Caco-2 (cell line): Measurements from ENCODE around the gene WDR59. TPM values are rescaled to one million over a fixed set of nuclear protein-coding genes. Genes with fewer than 3 reads are reported as not detected.
"Not testable (repeated sequence)": the region's sequence is repeated elsewhere in the genome, so short reads cannot be mapped to it uniquely, and the experiment has no call there.

Source experiments
- BruUV-seq: library from RNA; stranded (reverse); fragments of 400-500 nt; replicated peaks from 2 replicates; lab custom pipeline; 2021; lab: Mats Ljungman, UMichigan
- CTCF ChIA-PET: fragments of 300-600 bp; sonication (Branson Sonifier 250); formaldehyde crosslinking; loops from one replicate; lab custom pipeline; 2022; ENCODE audit warnings: antibody characterized with exemption; lab: Charles Lee
- POLR2A ChIA-PET: fragments of 300-600 bp; sonication (Branson Sonifier 250); formaldehyde crosslinking; loops from one replicate; lab custom pipeline; 2022; ENCODE audit warnings: antibody characterized with exemption; lab: Charles Lee
- DNase-seq, 2 experiments: peaks; one replicate each; pipeline versions ENCODE4 v3.0.0 to v3.0.0-alpha.2; 2020 to 2022
- H3K27me3 ChIP-seq: replicated peaks from 2 replicates; pipeline ENCODE4 v1.6.0; 2011; ENCODE audit warnings: low read length; ENCODE audit not compliant: control insufficient read depth, insufficient read depth
- H3K36me3 ChIP-seq: 2 replicates; pipeline ENCODE4 v1.5.1; 2011; ENCODE audit warnings: low read length; ENCODE audit not compliant: control insufficient read depth, insufficient read depth
- H3K4me1 ChIP-seq: fragments of 250-450 bp; sonication (Bioruptor Pico); 2 replicates; pipeline ENCODE4 v1.5.1; 2020; ENCODE audit warnings: mild to moderate bottlenecking
- H3K4me3 ChIP-seq: 2 replicates; pipeline ENCODE4 v1.5.1; 2011; ENCODE audit warnings: low read depth, mild to moderate bottlenecking, control low read depth, low read length
- H3K9me3 ChIP-seq: fragments of 250-450 bp; sonication (Bioruptor Pico); 2 replicates; pipeline ENCODE4 v1.5.1; 2020; ENCODE audit warnings: mild to moderate bottlenecking, moderate library complexity
- H3K27ac Mint-ChIP-seq: one replicate; pipeline ENCODE4 v1.8.0; 2022; ENCODE audit warnings: mixed read lengths; ENCODE audit not compliant: unreplicated experiment
- H3K27me3 Mint-ChIP-seq: one replicate; pipeline ENCODE4 v1.8.0; 2022; ENCODE audit warnings: mixed read lengths; ENCODE audit not compliant: insufficient read depth, unreplicated experiment
- H3K36me3 Mint-ChIP-seq: one replicate; pipeline ENCODE4 v1.8.0; 2022; ENCODE audit warnings: mild to moderate bottlenecking, mixed read lengths; ENCODE audit not compliant: insufficient read depth, unreplicated experiment
- H3K4me1 Mint-ChIP-seq: one replicate; pipeline ENCODE4 v1.8.0; 2022; ENCODE audit warnings: low read depth, mixed read lengths; ENCODE audit not compliant: unreplicated experiment
- H3K4me3 Mint-ChIP-seq: one replicate; pipeline ENCODE4 v1.8.0; 2022; ENCODE audit warnings: mild to moderate bottlenecking, moderate library complexity, mixed read lengths; ENCODE audit not compliant: unreplicated experiment
- H3K9me3 Mint-ChIP-seq: one replicate; pipeline ENCODE4 v1.8.0; 2022; ENCODE audit warnings: mixed read lengths; ENCODE audit not compliant: unreplicated experiment
- intact Hi-C: fragments of 100-400 bp; cut with micrococcal nuclease; formaldehyde crosslinking; loops from one replicate; pipeline ENCODE4 v1.10.0; 2022; ENCODE audit not compliant: unreplicated experiment
- total RNA-seq: library from RNA; stranded (reverse); gene quantifications from 2 replicates; pipeline ENCODE4 v1.2.3, GENCODE V29; 2022
- TF ChIP-seq, protein P1 (sequence below), 2 experiments: fragments of 200-600 bp in 1 of 2; IDR thresholded peaks; 1 replicate in 1 of 2; 2 replicates in 1 of 2; pipeline versions ENCODE4 v1.5.1 to v1.8.0; 2011 to 2022; ENCODE audit warnings: antibody characterized with exemption in 1 of 2, control low read depth in 1 of 2, inconsistent platforms in 1 of 2, low read depth in 1 of 2, low read length in 1 of 2, mild to moderate bottlenecking in 1 of 2, moderate library complexity in 1 of 2; ENCODE audit not compliant: insufficient read depth in 1 of 2, severe bottlenecking in 1 of 2, unreplicated experiment in 1 of 2

The WDR59 gene
- total RNA-seq, 1 experiment from 2014 or later: 148 TPM

DNA sequence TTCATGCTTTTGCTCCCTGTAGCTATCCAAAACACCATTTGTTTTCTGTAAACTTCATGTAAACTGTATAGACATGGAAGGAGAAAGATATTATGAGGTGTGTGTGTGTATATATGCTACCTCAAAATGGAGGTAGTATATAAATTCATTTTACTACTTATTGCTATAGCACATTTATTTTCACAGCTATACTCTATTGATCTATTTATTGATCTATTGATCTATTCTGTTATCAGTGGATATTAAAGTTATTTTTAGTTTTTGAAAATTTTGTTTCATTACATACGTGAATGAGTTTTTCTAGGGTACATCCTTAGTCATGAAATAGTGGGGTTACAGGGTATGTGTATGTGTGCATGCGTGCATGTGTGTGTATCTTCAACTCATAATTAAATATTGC lies 29.4 kb upstream of the WDR59 start:
- Mint-ChIP-seq H3K27ac (no peak overlapping the region), H3K36me3 (peaks cover 19% of the 10 kb centered on the region), H3K9me3 (no peaks in the 10 kb centered on the region), H3K4me3 (no peak overlapping the region), H3K27me3 (no peaks in the 10 kb centered on the region), H3K4me1 (peaks cover 25% of the 10 kb centered on the region)
- TF ChIP-seq, protein P1, sequence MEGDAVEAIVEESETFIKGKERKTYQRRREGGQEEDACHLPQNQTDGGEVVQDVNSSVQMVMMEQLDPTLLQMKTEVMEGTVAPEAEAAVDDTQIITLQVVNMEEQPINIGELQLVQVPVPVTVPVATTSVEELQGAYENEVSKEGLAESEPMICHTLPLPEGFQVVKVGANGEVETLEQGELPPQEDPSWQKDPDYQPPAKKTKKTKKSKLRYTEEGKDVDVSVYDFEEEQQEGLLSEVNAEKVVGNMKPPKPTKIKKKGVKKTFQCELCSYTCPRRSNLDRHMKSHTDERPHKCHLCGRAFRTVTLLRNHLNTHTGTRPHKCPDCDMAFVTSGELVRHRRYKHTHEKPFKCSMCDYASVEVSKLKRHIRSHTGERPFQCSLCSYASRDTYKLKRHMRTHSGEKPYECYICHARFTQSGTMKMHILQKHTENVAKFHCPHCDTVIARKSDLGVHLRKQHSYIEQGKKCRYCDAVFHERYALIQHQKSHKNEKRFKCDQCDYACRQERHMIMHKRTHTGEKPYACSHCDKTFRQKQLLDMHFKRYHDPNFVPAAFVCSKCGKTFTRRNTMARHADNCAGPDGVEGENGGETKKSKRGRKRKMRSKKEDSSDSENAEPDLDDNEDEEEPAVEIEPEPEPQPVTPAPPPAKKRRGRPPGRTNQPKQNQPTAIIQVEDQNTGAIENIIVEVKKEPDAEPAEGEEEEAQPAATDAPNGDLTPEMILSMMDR (IDR thresholded peaks at IDR 0.05; ENCODE audit: insufficient read depth in 1 of 2, low read depth in 1 of 2, low read length in 1 of 2, severe bottlenecking in 1 of 2, unreplicated experiment in 1 of 2): no peak
- Histone ChIP-seq H3K9me3 (no peaks in the 10 kb centered on the region), H3K36me3 (no peaks in the 10 kb centered on the region), H3K4me1 (no peaks in the 10 kb centered on the region), H3K4me3 (no peak overlapping the region), H3K27me3 (no peaks in the 10 kb centered on the region)
- intact Hi-C loops: no loop called here
- BruUV-seq: no TSS peak
- DNase-seq: no peak
- POLR2A ChIA-PET: interaction anchor here (0.5 kb wide), 1 partner anchor 83 kb away, joined by 8 read pairs; no protein-coding TSS in a partner anchor
- CTCF ChIA-PET: no interaction called here

DNA sequence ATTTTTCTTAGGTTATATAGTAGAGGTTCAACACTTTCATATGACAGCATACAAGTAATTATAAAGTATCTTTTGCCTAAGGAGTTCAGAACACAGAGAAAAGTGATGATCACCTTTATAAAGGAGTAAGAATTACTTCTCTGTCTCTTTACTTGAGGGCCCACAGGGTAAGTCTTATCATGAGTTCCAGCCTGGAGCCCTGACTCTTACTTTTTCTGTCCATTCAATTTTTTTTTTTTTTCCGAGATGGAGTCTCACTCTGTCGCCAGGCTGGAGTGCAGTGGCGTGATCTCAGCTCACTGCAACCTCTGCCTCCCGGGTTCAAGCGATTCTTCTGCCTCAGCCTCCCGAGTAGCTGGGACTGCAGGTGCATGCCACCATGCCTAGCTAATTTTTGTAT lies 28.2 kb upstream of the WDR59 start:
- CTCF ChIA-PET, H3K4me3 Mint-ChIP-seq, H3K9me3 Mint-ChIP-seq, intact Hi-C loops, POLR2A ChIA-PET, H3K36me3 ChIP-seq, BruUV-seq, H3K27me3 Mint-ChIP-seq, H3K4me1 ChIP-seq, H3K4me3 ChIP-seq, H3K27ac Mint-ChIP-seq, H3K27me3 ChIP-seq, H3K9me3 ChIP-seq, DNase-seq: not testable (repeated sequence)
- H3K36me3 Mint-ChIP-seq: peaks cover 12% of the 10 kb centered on the region
- H3K4me1 Mint-ChIP-seq: peaks cover 25% of the 10 kb centered on the region

DNA sequence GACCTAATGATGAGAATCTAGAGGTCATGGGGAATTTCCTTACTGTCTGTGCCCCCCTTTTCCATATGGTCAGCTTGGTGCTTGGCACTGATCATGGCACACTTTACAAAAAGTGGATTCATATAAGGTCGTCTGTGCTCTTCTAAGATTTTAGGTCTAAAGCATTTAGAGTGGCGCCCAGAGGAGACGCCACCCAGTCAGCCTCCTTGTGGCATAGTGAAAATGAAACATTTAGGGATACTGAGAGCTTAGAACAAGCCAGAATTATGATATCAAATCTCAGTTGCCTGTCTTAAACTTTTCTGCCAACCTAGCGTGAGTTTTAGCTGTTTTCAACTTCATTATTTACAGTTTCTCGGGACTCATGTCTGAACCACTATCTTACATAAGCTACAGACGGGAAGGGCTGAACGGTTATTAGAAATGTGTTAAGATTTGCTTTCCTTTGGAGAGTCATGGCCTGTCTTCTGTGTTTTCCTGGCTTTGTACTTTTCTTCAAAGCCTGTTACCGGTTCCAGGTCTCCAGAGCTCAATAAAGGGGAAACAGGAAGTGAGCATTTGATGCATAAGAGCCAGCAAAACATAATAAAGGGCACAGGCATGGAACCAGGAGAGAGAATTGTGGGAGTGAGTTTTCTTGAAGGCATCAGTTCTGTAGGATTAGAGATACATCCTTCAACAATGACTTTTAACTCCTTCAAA lies 27.6 kb upstream of the WDR59 start:
- no TSS peak for BruUV-seq
- DNase-seq: no peak
- no peak overlapping the region for H3K4me3 Mint-ChIP-seq
- intact Hi-C loops: no loop called here
- H3K4me3 ChIP-seq: no peak overlapping the region
- H3K36me3 Mint-ChIP-seq: peaks cover 12% of the 10 kb centered on the region
- TF ChIP-seq, protein P1 (IDR thresholded peaks at IDR 0.05; ENCODE audit: insufficient read depth in 1 of 2, low read depth in 1 of 2, low read length in 1 of 2, severe bottlenecking in 1 of 2, unreplicated experiment in 1 of 2): no peak
- H3K4me1 Mint-ChIP-seq: peaks cover 23% of the 10 kb centered on the region
- ChIA-PET CTCF (no interaction called here), POLR2A (no interaction called here)
- no peaks in the 10 kb centered on the region for H3K4me1 ChIP-seq
- H3K9me3 Mint-ChIP-seq: no peaks in the 10 kb centered on the region
- H3K36me3 ChIP-seq: no peaks in the 10 kb centered on the region
- no peaks in the 10 kb centered on the region for H3K27me3 ChIP-seq
- no peak overlapping the region for H3K27ac Mint-ChIP-seq
- H3K27me3 Mint-ChIP-seq: no peaks in the 10 kb centered on the region
- H3K9me3 ChIP-seq: no peaks in the 10 kb centered on the region
